Measurements from ENCODE around the gene HTRA1.

- TF ChIP-seq CTCF (IDR thresholded peaks at IDR 0.05; ENCODE audit: insufficient read depth, low read length, poor library complexity, severe bottlenecking) (no peak), EZH2phosphoT487 (conservative IDR thresholded peaks at IDR 0.05; ENCODE audit: low read length) (no peak)
These were observed 59.7 kb downstream of the HTRA1 start for GRCh38 chr10:122521011-122521410.

Data from SU-DHL-6 (cell line).